ENCODE data around the gene GTF2A1L.
"Not testable (repeated sequence)": the region's sequence is repeated elsewhere in the genome, so short reads cannot be mapped to it uniquely, and the experiment has no call there.

GTF2A1L gene

GRCh38 chr2:48694149-48694548, 76.5 kb downstream of the GTF2A1L start:
- no peak for TF ChIP-seq CTCF (IDR thresholded peaks at IDR 0.05; ENCODE audit: insufficient read depth, missing control alignments)
- FAIRE-seq (no peak), DNase-seq (ENCODE audit: insufficient read length, low spot score) (no peak)

GRCh38 chr2:48695991-48696390, 78.3 kb downstream of the GTF2A1L start:
- no peak for FAIRE-seq
- DNase-seq (ENCODE audit: insufficient read length, low spot score), result no peak
- TF ChIP-seq CTCF (IDR thresholded peaks at IDR 0.05; ENCODE audit: insufficient read depth, missing control alignments), result no peak

- FAIRE-seq (no peak), DNase-seq (ENCODE audit: insufficient read length, low spot score) (no peak)
- TF ChIP-seq CTCF (IDR thresholded peaks at IDR 0.05; ENCODE audit: insufficient read depth, missing control alignments), result no peak
These were observed 79.2 kb downstream of the GTF2A1L start for GRCh38 chr2:48696881-48697280.

- FAIRE-seq, result no peak
- no peak for TF ChIP-seq CTCF (IDR thresholded peaks at IDR 0.05; ENCODE audit: insufficient read depth, missing control alignments)
- no peak for DNase-seq (ENCODE audit: insufficient read length, low spot score)
These were observed 81.8 kb downstream of the GTF2A1L start for GRCh38 chr2:48699348-48699930.

- FAIRE-seq; DNase-seq (ENCODE audit: insufficient read length, low spot score): not testable (repeated sequence)
These were observed 86.0 kb downstream of the GTF2A1L start for GRCh38 chr2:48703621-48704020.

GRCh38 chr2:48707466-48707865, 89.8 kb downstream of the GTF2A1L start:
- no peak for TF ChIP-seq CTCF (IDR thresholded peaks at IDR 0.05; ENCODE audit: insufficient read depth, missing control alignments)
- no peak for DNase-seq (ENCODE audit: insufficient read length, low spot score)
- FAIRE-seq, result no peak

- FAIRE-seq, result no peak
- no peak for TF ChIP-seq CTCF (IDR thresholded peaks at IDR 0.05; ENCODE audit: insufficient read depth, missing control alignments)
- no peak for DNase-seq (ENCODE audit: insufficient read length, low spot score)
These were observed 91.7 kb downstream of the GTF2A1L start for GRCh38 chr2:48709096-48710034.

All from D721Med (cell line).